LNCaP clone FGC (cell line): ENCODE data around the gene ZNF536.

Experiments
- DNase-seq: peaks from one replicate; pipeline ENCODE4 v3.0.0-alpha.2; 2011; ENCODE audit warnings: low read depth
- H3K4me3 ChIP-seq: 2 replicates; pipeline ENCODE4 v1.5.1; 2011; ENCODE audit warnings: mild to moderate bottlenecking, low read depth, low read length, control low read depth
- CTCF ChIP-seq: IDR thresholded peaks from 2 replicates; pipeline ENCODE4 v1.5.1; 2012; ENCODE audit warnings: mild to moderate bottlenecking; ENCODE audit not compliant: control insufficient read depth, insufficient read depth; ENCODE audit errors: extremely low read depth

ZNF536 gene

GRCh38 chr19:30596813-30597399 lies 224.7 kb downstream of the ZNF536 start:
- no peak for DNase-seq
- TF ChIP-seq CTCF, result no peak

DNA sequence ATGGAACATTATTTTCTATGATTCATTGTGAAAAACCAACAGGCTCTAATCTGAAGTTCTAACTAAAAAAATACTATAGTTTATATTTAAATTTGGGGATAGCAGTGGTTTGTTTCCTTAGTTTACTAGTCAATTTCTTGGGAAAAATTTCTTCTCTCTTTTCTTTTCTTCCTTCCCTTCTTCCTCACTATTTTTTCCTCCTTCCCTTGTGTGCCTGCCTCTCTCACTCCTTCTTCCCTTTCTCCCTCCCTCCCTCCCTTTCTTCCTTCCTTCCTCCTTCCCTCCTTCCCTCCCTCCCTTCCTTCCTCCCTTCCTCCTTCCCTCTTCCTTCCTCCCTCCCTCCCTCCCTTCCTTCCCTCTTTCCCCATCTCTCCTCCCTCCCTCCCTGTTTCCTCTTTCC lies 226.5 kb downstream of the ZNF536 start:
- TF ChIP-seq CTCF, result no peak
- no peak overlapping the region for H3K4me3 ChIP-seq
- no peak for DNase-seq

More at GRCh38 chr19:30596813-30597399, 224.7 kb downstream of the ZNF536 start:
- H3K4me3 ChIP-seq, result no peak overlapping the region

DNA sequence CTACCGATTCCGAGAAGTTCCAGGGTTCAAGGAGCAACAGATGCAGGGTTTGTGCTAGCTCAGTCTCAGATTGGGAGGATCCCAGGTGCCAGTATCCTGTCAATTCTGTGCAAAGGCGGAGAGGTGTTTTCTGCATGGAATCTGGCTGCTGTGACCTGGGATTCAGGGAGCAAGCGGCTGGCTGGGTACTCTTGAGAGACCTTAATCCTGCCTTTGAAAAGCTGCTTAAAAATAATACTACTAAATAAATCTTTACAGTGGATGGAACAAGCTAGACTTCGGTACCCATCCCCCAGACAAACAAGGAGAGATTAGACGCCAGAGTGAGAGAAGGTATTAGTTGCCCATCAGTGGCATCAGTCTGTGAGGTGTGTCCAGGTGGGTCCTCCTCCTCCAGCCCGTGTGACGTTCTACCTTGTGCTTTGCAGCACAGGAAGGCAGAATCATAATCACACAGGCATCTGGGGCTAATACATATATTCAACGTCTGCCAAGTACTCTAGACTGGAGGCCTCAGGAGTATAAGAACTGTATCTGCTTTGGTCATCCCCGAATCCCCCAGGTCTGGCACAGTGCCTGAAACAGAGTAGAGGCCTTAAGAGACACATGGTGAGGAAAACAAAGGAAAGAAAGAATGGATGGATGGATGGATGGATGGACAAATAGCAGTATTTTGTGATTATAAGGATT lies 230.6 kb downstream of the ZNF536 start:
- no peak for DNase-seq
- TF ChIP-seq CTCF, result no peak
- no peak overlapping the region for H3K4me3 ChIP-seq

DNA sequence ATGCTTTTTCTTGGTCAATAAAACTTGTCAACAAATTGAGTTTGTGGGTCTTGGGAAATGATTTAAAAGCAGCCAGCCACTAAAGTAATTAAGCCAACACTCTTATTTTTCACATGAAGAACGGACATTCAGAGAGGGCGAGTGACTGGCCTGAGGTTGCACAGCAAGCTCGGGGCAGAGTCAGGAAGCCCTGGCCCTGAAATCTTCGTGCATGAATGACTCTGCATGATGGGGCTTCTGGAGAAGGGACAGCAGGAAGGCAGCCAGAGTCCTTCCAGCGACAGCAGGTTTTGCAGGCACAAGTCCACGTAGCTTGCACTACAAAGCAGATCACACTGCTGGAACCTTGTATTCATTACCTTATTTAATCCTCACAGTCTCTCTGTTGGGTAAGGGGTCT lies 232.5 kb downstream of the ZNF536 start:
- TF ChIP-seq CTCF, result no peak
- H3K4me3 ChIP-seq, result no peak overlapping the region
- DNase-seq, result no peak

DNA sequence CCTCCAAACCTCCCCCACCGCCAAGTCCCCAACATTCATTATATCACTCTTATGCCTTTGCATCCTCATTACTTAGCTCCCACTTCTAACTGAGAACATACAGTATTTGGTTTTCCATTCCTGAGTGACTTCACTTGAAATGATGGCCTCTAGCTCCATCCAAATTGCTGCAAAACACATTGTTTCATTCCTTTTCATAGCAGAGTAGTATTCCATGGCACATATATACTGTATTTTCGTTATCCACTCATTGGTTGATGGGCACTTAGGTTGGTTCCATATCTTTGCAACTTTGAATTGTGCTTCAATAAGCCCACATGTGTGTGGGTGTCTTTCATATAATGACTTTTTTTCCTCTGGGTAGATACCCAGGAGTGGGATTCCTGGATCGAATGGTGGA lies 233.1 kb downstream of the ZNF536 start:
- TF ChIP-seq CTCF, result no peak
- no peak overlapping the region for H3K4me3 ChIP-seq
- DNase-seq, result no peak

DNA sequence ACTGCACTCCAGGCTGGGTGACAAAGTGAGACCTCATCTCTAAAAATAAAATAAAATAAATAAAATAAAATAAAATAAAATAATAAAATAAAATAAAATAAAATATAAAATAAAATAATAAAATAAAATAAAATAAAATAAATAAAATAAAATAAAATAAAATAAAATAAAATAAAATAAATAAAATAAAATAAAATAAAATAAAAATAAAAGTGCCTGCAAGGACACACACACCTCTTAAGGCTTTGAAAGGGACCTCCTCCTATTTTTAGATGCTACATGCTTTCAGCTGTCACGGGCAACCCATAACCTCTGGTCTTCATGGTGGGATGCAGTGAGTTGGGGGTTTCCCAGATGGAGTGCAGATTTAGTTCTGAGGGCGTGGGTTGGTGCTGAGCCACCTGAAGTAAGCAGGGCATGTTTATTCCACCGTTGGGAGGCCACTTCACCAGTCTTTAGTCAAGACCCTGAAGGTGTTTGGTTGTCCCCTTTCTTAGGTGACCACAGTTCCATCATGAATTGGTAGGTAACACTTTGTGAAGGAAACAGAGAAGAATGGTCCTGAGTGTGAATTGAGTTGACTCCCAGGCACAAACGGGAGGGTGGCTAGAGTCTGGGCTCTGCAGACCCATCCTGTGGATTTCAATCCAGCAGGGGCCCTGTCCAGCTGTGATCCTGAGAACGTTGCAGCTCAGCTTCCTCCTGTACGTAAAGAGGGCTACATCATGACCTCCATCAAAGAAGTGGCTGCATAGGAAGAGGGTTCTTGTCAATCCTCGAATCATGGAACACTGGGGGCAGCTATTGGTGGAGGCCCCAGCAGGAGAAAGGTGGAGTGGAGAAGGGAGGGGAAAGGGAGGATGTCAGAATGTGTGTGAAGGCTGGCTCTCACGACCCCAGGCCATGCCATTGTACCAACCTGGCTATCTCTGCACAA lies 234.2 kb downstream of the ZNF536 start:
- no peak overlapping the region for H3K4me3 ChIP-seq
- no peak for TF ChIP-seq CTCF
- no peak for DNase-seq
